Ramos (cell line): ENCODE results near the gene ST6GALNAC4.

Source experiments
- in situ Hi-C: fragments of 300-500 bp; cut with MboI; formaldehyde crosslinking; loops from one replicate; pipeline ENCODE4 v1.14.3; 2022; ENCODE audit warnings: low sequenced_read_pairs; ENCODE audit not compliant: unreplicated experiment

Gene ST6GALNAC4

GRCh38 chr9:127947841-127948710, 31.2 kb upstream of the ST6GALNAC4 start:
- in situ Hi-C loops: loop anchor here (5.0 kb wide), 1 partner anchor 84 kb away; no protein-coding TSS in a partner anchor

GRCh38 chr9:127946728-127947127, 29.9 kb upstream of the ST6GALNAC4 start:
- in situ Hi-C loops: loop anchor here (5.0 kb wide), 1 partner anchor 86 kb away; no protein-coding TSS in a partner anchor

- in situ Hi-C loops: loop anchor here (5.0 kb wide), 1 partner anchor 86 kb away; no protein-coding TSS in a partner anchor
Observed at GRCh38 chr9:127945942-127946341, 29.1 kb upstream of the ST6GALNAC4 start.

DNA sequence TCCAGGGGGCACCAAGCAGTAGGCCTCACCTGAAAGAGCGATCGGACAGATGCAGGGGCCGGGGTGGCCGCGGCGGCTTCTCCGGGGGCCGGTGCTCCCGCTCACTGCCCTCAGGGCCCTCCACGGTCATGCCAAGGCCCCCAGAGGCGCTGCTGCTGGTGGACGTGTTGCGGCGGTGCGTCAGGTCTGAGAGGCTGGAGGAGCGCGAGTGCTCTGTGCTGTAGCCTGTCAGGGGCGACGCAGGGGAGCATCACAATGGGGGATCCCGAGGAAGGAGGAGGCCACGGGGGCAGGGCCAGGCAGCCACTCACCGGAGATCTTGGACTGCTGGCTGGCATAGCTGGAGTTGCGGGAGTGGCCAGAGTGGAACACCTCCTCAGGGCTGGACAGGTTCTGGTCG, 28.5 kb upstream of the ST6GALNAC4 start:
- in situ Hi-C loops: loop anchor here (5.0 kb wide), 1 partner anchor 87 kb away; no protein-coding TSS in a partner anchor

DNA sequence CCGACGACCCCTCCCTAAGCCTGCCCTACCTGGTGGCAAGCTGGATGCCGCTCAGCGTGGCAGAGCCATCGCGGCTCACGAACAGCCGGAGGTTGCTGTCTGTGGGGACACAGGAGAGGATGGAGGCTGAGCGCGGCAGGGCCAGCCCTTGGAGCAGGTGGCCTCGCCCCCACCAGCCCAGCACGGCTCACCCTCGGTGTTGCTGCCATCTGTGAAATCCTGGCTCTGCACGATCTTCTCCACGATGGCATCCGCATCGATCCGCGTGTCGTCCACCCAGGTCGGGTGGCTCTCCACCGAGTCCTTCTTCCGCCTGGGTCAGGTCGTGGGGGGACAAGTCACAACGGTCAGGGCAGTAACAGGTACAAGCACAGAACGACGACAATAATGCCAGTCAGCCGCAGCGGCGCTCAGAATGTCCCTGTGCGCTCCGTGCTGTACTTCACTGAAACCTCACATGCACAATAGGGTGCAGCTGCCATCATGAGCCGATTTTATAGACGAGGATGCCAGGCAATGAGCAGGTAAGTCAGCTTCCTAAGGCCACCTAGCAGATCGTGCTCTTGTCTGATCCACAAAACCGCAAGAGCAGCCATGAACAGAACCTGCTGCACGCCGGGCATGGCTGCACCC, 27.9 kb upstream of the ST6GALNAC4 start:
- in situ Hi-C loops: loop anchor here (5.0 kb wide), 1 partner anchor 88 kb away; no protein-coding TSS in a partner anchor

DNA sequence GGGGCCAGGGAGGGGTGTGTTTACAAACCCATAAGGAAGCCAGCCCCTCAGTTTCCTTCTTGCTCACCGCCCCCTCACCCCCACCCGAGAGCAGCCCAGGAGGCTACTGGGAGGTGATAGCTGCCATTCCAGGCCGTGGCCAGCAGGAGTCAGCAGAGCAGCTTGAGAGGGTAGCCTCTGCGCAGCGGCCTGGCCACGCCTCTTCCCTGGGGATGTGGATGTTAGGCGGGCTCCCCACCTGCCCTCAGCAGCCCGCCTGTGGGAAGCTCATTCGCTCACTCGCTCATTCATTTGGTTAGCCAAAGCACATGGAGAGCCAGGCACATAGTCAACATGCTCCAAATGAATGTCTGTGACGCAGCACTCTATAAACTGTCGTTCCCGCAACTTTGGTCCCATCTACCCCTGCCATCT, 26.9 kb upstream of the ST6GALNAC4 start:
- in situ Hi-C loops: no loop called here

GRCh38 chr9:127943011-127943662, 26.3 kb upstream of the ST6GALNAC4 start:
- in situ Hi-C loops: no loop called here

DNA sequence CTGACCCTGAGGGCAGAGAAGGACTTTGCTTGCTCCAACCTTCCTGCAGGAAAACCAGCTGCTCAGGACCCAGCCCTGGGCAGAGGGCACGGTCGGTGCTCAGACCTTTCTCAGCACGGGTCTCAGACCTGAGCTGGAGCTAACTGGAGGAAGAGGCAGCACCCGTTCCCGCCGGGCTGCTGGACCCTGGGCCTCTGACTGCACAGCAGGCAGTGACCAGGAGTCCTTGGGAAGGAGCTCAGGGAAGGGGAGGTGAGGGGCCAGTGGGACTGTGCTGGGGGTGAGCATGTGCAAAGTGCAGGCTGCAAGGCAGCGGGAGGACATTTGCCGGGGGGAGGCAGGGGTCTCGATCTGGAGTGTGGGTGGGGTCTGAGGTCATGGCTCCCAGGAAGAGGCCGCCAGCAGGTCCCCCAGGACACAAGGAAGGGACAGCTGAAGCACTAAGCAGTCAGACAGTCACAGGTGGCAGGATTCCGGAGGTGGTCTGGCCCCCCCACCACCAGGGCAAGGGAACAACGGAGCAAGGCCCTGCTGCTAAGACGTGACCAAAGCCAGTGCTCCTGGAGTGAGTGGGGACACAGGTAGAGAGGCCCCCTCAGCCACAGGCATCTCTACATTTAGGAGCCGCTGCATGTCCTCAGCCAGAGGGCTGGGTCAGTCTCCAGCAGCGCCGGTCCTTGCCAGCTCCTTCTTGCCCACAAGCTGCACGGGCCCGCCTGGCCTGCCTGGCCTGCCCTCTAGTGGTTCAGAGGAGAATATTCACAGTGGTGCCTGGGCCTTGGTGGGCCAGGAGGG, 25.6 kb upstream of the ST6GALNAC4 start:
- in situ Hi-C loops: no loop called here

GRCh38 chr9:127941961-127942215, 25.0 kb upstream of the ST6GALNAC4 start:
- in situ Hi-C loops: no loop called here

- in situ Hi-C loops: no loop called here
Observed at GRCh38 chr9:127941062-127941960, 24.5 kb upstream of the ST6GALNAC4 start.

- in situ Hi-C loops: no loop called here
Observed at GRCh38 chr9:127940593-127940992, 23.8 kb upstream of the ST6GALNAC4 start.

DNA sequence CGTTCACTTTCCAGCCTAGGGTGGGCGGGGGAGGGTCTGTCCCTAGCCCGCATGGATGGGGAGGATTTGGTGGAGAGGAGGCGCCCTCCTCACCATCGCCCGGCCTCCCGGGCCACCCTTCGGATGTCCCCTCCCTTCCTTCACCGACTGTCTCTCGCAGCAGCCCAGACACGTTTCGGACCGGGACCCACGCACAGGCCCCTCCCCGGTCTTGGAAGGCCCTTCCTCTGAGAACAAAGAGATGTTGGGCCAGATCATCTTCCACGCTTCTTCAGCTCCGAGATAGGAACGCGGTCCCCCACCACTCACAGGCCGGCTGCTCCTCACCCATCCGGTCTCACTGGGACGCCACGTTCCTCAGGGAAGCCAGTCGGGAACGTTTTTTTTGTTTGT, 21.5 kb upstream of the ST6GALNAC4 start:
- in situ Hi-C loops: no loop called here

- in situ Hi-C loops: no loop called here
Observed at GRCh38 chr9:127937388-127938297, 20.8 kb upstream of the ST6GALNAC4 start, which contains the start of gene DPM2. Gene DPM2 (minus strand): TSS chr9:127937854. CDS start chr9:127937820, 34 bp downstream.

DNA sequence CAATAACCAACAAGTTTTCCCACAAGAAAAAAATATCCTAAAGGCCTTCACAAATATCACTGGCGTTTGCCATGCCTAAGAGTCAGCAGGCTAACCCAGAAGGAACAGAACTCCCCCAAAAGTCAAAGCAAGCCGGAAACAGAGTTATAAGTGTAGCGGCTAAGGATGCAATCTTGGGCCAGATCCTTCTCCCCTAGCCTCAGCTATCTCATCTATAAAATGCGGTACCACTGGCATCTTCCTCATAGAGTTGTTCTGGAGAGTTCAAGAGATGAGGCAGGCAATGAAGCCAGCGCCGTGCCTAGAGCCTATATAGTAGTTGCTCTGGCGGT, 20.2 kb upstream of the ST6GALNAC4 start:
- in situ Hi-C loops: no loop called here

DNA sequence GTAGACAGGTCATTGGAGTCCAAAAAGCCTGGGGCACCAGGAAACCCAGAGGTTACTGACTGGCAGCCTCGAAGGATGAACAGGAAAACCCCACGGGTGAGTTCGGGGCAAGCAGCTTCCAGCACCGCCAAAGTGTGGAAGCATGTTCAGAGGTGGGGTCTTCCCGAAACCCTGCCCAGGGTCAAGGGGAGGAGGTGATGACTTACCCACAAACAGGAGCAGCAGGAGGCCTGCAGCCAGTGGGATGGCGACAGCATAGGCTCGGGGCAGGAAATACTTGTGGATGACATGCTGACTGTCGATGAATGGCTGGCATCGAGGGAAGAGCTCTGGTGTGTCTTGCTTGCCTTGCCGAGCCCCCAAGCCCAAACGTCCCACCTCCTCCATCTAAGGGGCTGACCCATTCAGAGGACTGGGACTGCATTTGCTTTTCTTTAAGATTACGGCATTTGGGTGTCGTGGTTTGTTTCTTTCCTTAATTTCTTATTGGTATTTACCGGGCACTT, 19.6 kb upstream of the ST6GALNAC4 start:
- in situ Hi-C loops: no loop called here

GRCh38 chr9:127935765-127936221, 19.0 kb upstream of the ST6GALNAC4 start:
- in situ Hi-C loops: no loop called here

- in situ Hi-C loops: no loop called here
Observed at GRCh38 chr9:127934986-127935385, 18.1 kb upstream of the ST6GALNAC4 start.

DNA sequence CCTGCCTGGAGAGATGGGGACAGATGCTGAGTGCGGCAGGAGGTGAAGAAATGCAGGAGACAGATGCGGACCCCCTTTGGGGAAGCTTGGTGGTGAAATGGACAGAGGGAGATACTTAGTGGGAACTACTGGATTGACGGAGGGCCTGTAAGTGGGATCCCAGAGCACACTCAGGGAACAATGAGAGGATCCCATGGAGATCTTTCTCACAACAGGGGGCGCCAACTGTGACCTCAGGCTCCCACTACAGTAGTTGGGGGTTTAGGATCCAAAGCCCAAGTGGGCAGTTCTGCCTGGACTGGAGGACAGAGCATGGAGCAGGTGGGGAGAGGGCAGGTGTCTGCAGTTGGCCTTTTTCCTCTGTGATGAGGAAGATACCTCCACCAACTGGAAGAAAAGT, 17.4 kb upstream of the ST6GALNAC4 start:
- in situ Hi-C loops: no loop called here
